Measurements from ENCODE around the gene CDK5. TPM values are rescaled to one million over a fixed set of nuclear protein-coding genes. Genes with fewer than 3 reads are reported as not detected.

The CDK5 gene
- total and polyA plus RNA-seq, 2 of the 13 experiments (the other 11 are each of a cell fraction or from before 2014, with no cell fraction given) = 16.4 to 21.3 TPM

DNA sequence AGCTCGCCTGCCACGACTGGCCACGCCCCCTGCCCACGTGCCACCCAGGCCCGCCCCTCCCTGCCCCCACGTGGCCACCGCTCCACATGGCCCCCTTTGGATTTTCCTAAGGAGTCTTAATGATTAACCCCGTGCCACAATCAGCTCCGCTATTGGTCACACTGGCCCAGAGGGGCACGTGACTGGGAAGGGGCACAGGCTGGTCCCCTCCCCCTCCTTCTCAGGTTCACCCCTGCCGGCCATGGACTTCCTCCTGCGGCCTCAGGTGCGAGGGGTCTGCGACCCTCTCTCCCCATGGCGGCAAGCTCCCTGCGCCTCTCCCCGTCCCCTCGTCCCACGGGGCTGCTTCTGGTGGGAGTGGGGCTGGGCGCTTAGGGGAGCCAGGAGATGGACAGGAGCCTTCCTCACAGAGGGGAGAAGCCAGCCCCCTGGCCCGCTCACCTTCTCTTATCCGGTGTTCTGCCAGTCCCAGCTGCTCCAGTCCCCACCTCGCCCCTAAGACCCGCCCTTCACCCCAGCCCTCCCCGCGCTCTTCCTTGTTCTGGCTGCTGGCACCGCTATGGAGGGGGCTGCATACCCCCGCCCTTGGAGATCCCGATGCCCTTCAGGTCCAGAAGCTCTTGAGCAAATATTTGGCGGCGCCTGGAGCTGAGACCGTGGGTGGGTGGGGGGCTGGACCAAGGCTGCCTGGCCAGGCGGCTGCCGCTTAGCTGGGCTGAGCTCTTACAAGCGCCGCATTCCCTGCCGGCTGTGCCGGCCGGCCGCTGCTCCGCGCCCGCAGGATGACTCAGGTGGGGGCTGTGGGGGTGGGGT is 4.9 kb upstream of the CDK5 start (continued):
- TF ChIP-seq, protein P1, sequence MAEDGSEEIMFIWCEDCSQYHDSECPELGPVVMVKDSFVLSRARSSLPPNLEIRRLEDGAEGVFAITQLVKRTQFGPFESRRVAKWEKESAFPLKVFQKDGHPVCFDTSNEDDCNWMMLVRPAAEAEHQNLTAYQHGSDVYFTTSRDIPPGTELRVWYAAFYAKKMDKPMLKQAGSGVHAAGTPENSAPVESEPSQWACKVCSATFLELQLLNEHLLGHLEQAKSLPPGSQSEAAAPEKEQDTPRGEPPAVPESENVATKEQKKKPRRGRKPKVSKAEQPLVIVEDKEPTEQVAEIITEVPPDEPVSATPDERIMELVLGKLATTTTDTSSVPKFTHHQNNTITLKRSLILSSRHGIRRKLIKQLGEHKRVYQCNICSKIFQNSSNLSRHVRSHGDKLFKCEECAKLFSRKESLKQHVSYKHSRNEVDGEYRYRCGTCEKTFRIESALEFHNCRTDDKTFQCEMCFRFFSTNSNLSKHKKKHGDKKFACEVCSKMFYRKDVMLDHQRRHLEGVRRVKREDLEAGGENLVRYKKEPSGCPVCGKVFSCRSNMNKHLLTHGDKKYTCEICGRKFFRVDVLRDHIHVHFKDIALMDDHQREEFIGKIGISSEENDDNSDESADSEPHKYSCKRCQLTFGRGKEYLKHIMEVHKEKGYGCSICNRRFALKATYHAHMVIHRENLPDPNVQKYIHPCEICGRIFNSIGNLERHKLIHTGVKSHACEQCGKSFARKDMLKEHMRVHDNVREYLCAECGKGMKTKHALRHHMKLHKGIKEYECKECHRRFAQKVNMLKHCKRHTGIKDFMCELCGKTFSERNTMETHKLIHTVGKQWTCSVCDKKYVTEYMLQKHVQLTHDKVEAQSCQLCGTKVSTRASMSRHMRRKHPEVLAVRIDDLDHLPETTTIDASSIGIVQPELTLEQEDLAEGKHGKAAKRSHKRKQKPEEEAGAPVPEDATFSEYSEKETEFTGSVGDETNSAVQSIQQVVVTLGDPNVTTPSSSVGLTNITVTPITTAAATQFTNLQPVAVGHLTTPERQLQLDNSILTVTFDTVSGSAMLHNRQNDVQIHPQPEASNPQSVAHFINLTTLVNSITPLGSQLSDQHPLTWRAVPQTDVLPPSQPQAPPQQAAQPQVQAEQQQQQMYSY (CRISPR knock-in tag; IDR thresholded peaks at IDR 0.05) = 0 out of 2 replicates have a peak, but pooled peaks have one; percentile 42
- TF ChIP-seq RELA (CRISPR knock-in tag; IDR thresholded peaks at IDR 0.05) = no peak
- no peak for TF ChIP-seq IKZF1 (IDR thresholded peaks at IDR 0.05)
- no peak for TF ChIP-seq ZNF282 (IDR thresholded peaks at IDR 0.05; ENCODE audit: partially characterized antibody)
- TF ChIP-seq RARA (CRISPR knock-in tag; IDR thresholded peaks at IDR 0.05) = peak; percentile 38
- TF ChIP-seq ZNF549 (CRISPR knock-in tag; IDR thresholded peaks at IDR 0.05) = no peak
- TF ChIP-seq EEA1 (CRISPR knock-in tag; IDR thresholded peaks at IDR 0.05; ENCODE audit: borderline replicate concordance) = 0 out of 2 replicates have a peak, but pooled peaks have one; percentile 52
- TF ChIP-seq, protein P2, sequence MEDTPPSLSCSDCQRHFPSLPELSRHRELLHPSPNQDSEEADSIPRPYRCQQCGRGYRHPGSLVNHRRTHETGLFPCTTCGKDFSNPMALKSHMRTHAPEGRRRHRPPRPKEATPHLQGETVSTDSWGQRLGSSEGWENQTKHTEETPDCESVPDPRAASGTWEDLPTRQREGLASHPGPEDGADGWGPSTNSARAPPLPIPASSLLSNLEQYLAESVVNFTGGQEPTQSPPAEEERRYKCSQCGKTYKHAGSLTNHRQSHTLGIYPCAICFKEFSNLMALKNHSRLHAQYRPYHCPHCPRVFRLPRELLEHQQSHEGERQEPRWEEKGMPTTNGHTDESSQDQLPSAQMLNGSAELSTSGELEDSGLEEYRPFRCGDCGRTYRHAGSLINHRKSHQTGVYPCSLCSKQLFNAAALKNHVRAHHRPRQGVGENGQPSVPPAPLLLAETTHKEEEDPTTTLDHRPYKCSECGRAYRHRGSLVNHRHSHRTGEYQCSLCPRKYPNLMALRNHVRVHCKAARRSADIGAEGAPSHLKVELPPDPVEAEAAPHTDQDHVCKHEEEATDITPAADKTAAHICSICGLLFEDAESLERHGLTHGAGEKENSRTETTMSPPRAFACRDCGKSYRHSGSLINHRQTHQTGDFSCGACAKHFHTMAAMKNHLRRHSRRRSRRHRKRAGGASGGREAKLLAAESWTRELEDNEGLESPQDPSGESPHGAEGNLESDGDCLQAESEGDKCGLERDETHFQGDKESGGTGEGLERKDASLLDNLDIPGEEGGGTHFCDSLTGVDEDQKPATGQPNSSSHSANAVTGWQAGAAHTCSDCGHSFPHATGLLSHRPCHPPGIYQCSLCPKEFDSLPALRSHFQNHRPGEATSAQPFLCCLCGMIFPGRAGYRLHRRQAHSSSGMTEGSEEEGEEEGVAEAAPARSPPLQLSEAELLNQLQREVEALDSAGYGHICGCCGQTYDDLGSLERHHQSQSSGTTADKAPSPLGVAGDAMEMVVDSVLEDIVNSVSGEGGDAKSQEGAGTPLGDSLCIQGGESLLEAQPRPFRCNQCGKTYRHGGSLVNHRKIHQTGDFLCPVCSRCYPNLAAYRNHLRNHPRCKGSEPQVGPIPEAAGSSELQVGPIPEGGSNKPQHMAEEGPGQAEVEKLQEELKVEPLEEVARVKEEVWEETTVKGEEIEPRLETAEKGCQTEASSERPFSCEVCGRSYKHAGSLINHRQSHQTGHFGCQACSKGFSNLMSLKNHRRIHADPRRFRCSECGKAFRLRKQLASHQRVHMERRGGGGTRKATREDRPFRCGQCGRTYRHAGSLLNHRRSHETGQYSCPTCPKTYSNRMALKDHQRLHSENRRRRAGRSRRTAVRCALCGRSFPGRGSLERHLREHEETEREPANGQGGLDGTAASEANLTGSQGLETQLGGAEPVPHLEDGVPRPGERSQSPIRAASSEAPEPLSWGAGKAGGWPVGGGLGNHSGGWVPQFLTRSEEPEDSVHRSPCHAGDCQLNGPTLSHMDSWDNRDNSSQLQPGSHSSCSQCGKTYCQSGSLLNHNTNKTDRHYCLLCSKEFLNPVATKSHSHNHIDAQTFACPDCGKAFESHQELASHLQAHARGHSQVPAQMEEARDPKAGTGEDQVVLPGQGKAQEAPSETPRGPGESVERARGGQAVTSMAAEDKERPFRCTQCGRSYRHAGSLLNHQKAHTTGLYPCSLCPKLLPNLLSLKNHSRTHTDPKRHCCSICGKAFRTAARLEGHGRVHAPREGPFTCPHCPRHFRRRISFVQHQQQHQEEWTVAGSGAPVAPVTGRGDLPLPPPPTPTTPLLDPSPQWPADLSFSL (CRISPR knock-in tag; IDR thresholded peaks at IDR 0.05) = no peak
- 0 out of 2 replicates have a peak, but pooled peaks have one; percentile 20 for TF ChIP-seq ZFP90 (CRISPR knock-in tag; IDR thresholded peaks at IDR 0.05; ENCODE audit: borderline replicate concordance)
- peak; percentile 48 for TF ChIP-seq HNRNPK (IDR thresholded peaks at IDR 0.05; ENCODE audit: low read depth, low read length, poor library complexity, severe bottlenecking)
- peak; percentile 66; the same call in 1 of the 2 replicates for TF ChIP-seq SIN3A (IDR thresholded peaks at IDR 0.05; ENCODE audit: borderline replicate concordance, low read depth, low read length)
- no peak for TF ChIP-seq ZBTB1 (CRISPR knock-in tag; IDR thresholded peaks at IDR 0.05; ENCODE audit: borderline replicate concordance)
- no peak for TF ChIP-seq SOX6 (IDR thresholded peaks at IDR 0.05)
- peak; percentile 59 for TF ChIP-seq SOX6 (CRISPR knock-in tag; IDR thresholded peaks at IDR 0.05)
- TF ChIP-seq, protein P3, sequence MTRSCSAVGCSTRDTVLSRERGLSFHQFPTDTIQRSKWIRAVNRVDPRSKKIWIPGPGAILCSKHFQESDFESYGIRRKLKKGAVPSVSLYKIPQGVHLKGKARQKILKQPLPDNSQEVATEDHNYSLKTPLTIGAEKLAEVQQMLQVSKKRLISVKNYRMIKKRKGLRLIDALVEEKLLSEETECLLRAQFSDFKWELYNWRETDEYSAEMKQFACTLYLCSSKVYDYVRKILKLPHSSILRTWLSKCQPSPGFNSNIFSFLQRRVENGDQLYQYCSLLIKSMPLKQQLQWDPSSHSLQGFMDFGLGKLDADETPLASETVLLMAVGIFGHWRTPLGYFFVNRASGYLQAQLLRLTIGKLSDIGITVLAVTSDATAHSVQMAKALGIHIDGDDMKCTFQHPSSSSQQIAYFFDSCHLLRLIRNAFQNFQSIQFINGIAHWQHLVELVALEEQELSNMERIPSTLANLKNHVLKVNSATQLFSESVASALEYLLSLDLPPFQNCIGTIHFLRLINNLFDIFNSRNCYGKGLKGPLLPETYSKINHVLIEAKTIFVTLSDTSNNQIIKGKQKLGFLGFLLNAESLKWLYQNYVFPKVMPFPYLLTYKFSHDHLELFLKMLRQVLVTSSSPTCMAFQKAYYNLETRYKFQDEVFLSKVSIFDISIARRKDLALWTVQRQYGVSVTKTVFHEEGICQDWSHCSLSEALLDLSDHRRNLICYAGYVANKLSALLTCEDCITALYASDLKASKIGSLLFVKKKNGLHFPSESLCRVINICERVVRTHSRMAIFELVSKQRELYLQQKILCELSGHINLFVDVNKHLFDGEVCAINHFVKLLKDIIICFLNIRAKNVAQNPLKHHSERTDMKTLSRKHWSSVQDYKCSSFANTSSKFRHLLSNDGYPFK (CRISPR knock-in tag; IDR thresholded peaks at IDR 0.05; ENCODE audit: borderline replicate concordance) = peak; percentile 66; the same call in 1 of the 2 replicates
- TF ChIP-seq JARID2 (CRISPR knock-in tag; IDR thresholded peaks at IDR 0.05; ENCODE audit: insufficient replicate concordance) = no peak

Measured in HepG2 (cell line).